GM13976 (cell line): ENCODE results near the gene TPM2.

Source experiments
- DNase-seq: peaks from one replicate; pipeline ENCODE4 v3.0.0; 2012; ENCODE audit warnings: low spot score
- in situ Hi-C: fragments of 300-500 bp; cut with MboI; formaldehyde crosslinking; loops from one replicate; pipeline ENCODE4 v1.12.0; 2022; ENCODE audit warnings: low sequenced_read_pairs, mixed read lengths, inconsistent platforms; ENCODE audit not compliant: unreplicated experiment
- TF ChIP-seq, protein P1 (sequence below): IDR thresholded peaks from 2 replicates; pipeline ENCODE4 v1.5.1; 2012; ENCODE audit warnings: borderline replicate concordance, mild to moderate bottlenecking; ENCODE audit not compliant: insufficient read depth; ENCODE audit errors: extremely low read depth, missing control alignments, control extremely low read depth

Gene TPM2

GRCh38 chr9:35636135-35636876, 53.4 kb downstream of the TPM2 start:
- DNase-seq: no peak
- TF ChIP-seq, protein P1, sequence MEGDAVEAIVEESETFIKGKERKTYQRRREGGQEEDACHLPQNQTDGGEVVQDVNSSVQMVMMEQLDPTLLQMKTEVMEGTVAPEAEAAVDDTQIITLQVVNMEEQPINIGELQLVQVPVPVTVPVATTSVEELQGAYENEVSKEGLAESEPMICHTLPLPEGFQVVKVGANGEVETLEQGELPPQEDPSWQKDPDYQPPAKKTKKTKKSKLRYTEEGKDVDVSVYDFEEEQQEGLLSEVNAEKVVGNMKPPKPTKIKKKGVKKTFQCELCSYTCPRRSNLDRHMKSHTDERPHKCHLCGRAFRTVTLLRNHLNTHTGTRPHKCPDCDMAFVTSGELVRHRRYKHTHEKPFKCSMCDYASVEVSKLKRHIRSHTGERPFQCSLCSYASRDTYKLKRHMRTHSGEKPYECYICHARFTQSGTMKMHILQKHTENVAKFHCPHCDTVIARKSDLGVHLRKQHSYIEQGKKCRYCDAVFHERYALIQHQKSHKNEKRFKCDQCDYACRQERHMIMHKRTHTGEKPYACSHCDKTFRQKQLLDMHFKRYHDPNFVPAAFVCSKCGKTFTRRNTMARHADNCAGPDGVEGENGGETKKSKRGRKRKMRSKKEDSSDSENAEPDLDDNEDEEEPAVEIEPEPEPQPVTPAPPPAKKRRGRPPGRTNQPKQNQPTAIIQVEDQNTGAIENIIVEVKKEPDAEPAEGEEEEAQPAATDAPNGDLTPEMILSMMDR: no peak
- in situ Hi-C loops: no loop called here

- TF ChIP-seq, protein P1: no peak
- in situ Hi-C loops: no loop called here
- no peak for DNase-seq
These were observed 54.0 kb downstream of the TPM2 start for GRCh38 chr9:35635730-35636129.
